Measurements from ENCODE around the gene ZFPL1. TPM values are rescaled to one million over a fixed set of nuclear protein-coding genes. Genes with fewer than 3 reads are reported as not detected.

The ZFPL1 gene
- total RNA-seq, 1 donor from 2014 or later = 37.9 TPM

DNA sequence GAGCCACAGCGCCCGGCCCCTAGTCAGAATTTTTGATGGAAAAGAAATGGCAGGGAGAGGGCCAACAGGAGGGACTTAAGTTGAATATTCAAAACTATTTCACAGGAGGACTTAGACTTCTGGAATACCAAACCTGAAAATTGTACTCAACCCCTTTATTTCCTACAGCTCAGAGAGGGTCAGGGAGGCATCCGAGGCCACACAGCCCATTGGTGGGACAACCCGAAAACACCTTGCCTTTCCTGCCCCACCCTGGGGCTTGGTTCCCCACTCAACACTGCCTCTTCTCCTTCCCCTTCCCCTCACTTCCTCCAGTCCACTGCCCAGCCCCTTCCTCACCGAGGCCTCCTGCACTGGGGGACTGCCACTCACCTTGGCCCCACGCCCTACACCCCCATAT, 27.0 kb upstream of the ZFPL1 start:
- H3K9me3 Mint-ChIP-seq (ENCODE audit: unreplicated experiment) = no peaks in the 10 kb centered on the region
- Histone ChIP-seq H3K27me3 (ENCODE audit: insufficient read depth, low read length) (peaks cover 3% of the 10 kb centered on the region), H3K9me3 (ENCODE audit: insufficient read depth, low read depth, low read length) (no peaks in the 10 kb centered on the region), H3K4me2 (ENCODE audit: low read length) (no peak overlapping the region), H3K27ac (ENCODE audit: low read depth, low read length) (no peak overlapping the region), H3K36me3 (ENCODE audit: insufficient read depth, low read length) (no peaks in the 10 kb centered on the region), H2AFZ (ENCODE audit: low read depth, low read length) (no peak overlapping the region), H3K79me2 (ENCODE audit: insufficient read depth, low read length) (no peaks in the 10 kb centered on the region), H3K9ac (ENCODE audit: low read length) (no peak overlapping the region), H3K4me1 (ENCODE audit: insufficient read depth, low read length) (no peaks in the 10 kb centered on the region), H4K20me1 (ENCODE audit: insufficient read depth, low read length) (no peaks in the 10 kb centered on the region), H3K4me3 (ENCODE audit: insufficient read depth, low read depth, low read length) (no peak overlapping the region)
- no peak overlapping the region for H3K27ac Mint-ChIP-seq (ENCODE audit: unreplicated experiment)
- DNase-seq (ENCODE audit: low read depth) (no peak), FAIRE-seq (no peak)
- peaks cover 45% of the 10 kb centered on the region for H3K27me3 Mint-ChIP-seq (ENCODE audit: low read depth, unreplicated experiment)
- peaks cover 9% of the 10 kb centered on the region for H3K4me1 Mint-ChIP-seq (ENCODE audit: low read depth, unreplicated experiment)
- H3K4me3 Mint-ChIP-seq (ENCODE audit: unreplicated experiment) = no peak overlapping the region
- TF ChIP-seq EZH2 (IDR thresholded peaks at IDR 0.05; ENCODE audit: insufficient read depth, low read length) (no peak), CTCF (IDR thresholded peaks at IDR 0.05; ENCODE audit: insufficient read depth, low read depth, low read length) (no peak)
- peaks cover 3% of the 10 kb centered on the region for H3K36me3 Mint-ChIP-seq (ENCODE audit: low read depth, unreplicated experiment)

- no peak overlapping the region for H2AFZ ChIP-seq (ENCODE audit: low read depth, low read length)
- no peak overlapping the region for H3K27ac Mint-ChIP-seq (ENCODE audit: unreplicated experiment)
- H3K27me3 Mint-ChIP-seq (ENCODE audit: low read depth, unreplicated experiment) = peaks cover 40% of the 10 kb centered on the region
- H3K4me1 ChIP-seq (ENCODE audit: insufficient read depth, low read length) = no peaks in the 10 kb centered on the region
- no peak overlapping the region for H3K4me3 ChIP-seq (ENCODE audit: insufficient read depth, low read depth, low read length)
- H3K36me3 ChIP-seq (ENCODE audit: insufficient read depth, low read length) = no peaks in the 10 kb centered on the region
- H3K4me3 Mint-ChIP-seq (ENCODE audit: unreplicated experiment) = no peak overlapping the region
- H3K9me3 ChIP-seq (ENCODE audit: insufficient read depth, low read depth, low read length) = no peaks in the 10 kb centered on the region
- TF ChIP-seq EZH2 (IDR thresholded peaks at IDR 0.05; ENCODE audit: insufficient read depth, low read length) = no peak
- TF ChIP-seq CTCF (IDR thresholded peaks at IDR 0.05; ENCODE audit: insufficient read depth, low read depth, low read length) = no peak
- H3K4me2 ChIP-seq (ENCODE audit: low read length) = no peak overlapping the region
- no peak for FAIRE-seq
- H3K9me3 Mint-ChIP-seq (ENCODE audit: unreplicated experiment) = no peaks in the 10 kb centered on the region
- no peaks in the 10 kb centered on the region for H4K20me1 ChIP-seq (ENCODE audit: insufficient read depth, low read length)
- no peak overlapping the region for H3K27ac ChIP-seq (ENCODE audit: low read depth, low read length)
- no peak for DNase-seq (ENCODE audit: low read depth)
- no peak overlapping the region for H3K9ac ChIP-seq (ENCODE audit: low read length)
- peaks cover 3% of the 10 kb centered on the region for H3K36me3 Mint-ChIP-seq (ENCODE audit: low read depth, unreplicated experiment)
- H3K27me3 ChIP-seq (ENCODE audit: insufficient read depth, low read length) = peaks cover 3% of the 10 kb centered on the region
- no peaks in the 10 kb centered on the region for H3K79me2 ChIP-seq (ENCODE audit: insufficient read depth, low read length)
- H3K4me1 Mint-ChIP-seq (ENCODE audit: low read depth, unreplicated experiment) = peaks cover 9% of the 10 kb centered on the region
Measured at GRCh38 chr11:65057526-65057925, 26.5 kb upstream of the ZFPL1 start.

DNA sequence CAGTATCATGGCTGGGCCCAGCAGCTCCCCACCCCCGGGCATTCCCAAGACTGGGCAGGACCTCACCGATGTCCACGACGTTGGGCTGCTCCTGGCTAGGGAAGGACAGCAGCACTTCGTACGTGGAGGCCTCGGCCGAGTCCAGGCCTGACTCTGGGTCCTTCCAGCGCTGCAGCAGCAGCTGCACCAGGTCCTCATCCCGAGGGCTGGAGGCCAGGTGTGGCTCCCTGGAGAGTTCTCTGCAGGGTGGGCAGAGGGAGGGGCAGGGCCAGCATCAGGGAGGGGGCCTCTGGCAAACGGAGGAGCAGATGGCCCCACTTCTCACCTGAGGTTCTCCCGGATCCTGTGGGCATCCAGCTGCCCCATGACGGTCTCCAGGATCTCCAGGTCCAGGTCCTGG, 26.0 kb upstream of the ZFPL1 start:
- Histone ChIP-seq H3K79me2 (ENCODE audit: insufficient read depth, low read length) (no peaks in the 10 kb centered on the region), H3K9ac (ENCODE audit: low read length) (no peak overlapping the region), H3K27ac (ENCODE audit: low read depth, low read length) (no peak overlapping the region), H3K27me3 (ENCODE audit: insufficient read depth, low read length) (peaks cover 3% of the 10 kb centered on the region), H3K4me3 (ENCODE audit: insufficient read depth, low read depth, low read length) (no peak overlapping the region), H3K9me3 (ENCODE audit: insufficient read depth, low read depth, low read length) (no peaks in the 10 kb centered on the region), H2AFZ (ENCODE audit: low read depth, low read length) (no peak overlapping the region), H3K36me3 (ENCODE audit: insufficient read depth, low read length) (no peaks in the 10 kb centered on the region), H4K20me1 (ENCODE audit: insufficient read depth, low read length) (no peaks in the 10 kb centered on the region), H3K4me2 (ENCODE audit: low read length) (no peak overlapping the region), H3K4me1 (ENCODE audit: insufficient read depth, low read length) (no peaks in the 10 kb centered on the region)
- H3K27ac Mint-ChIP-seq (ENCODE audit: unreplicated experiment) = no peak overlapping the region
- H3K36me3 Mint-ChIP-seq (ENCODE audit: low read depth, unreplicated experiment) = peaks cover 3% of the 10 kb centered on the region
- no peak for DNase-seq (ENCODE audit: low read depth)
- peaks cover 40% of the 10 kb centered on the region for H3K27me3 Mint-ChIP-seq (ENCODE audit: low read depth, unreplicated experiment)
- H3K9me3 Mint-ChIP-seq (ENCODE audit: unreplicated experiment) = no peaks in the 10 kb centered on the region
- no peak for FAIRE-seq
- TF ChIP-seq CTCF (IDR thresholded peaks at IDR 0.05; ENCODE audit: insufficient read depth, low read depth, low read length) (no peak), EZH2 (IDR thresholded peaks at IDR 0.05; ENCODE audit: insufficient read depth, low read length) (no peak)
- peaks cover 9% of the 10 kb centered on the region for H3K4me1 Mint-ChIP-seq (ENCODE audit: low read depth, unreplicated experiment)
- H3K4me3 Mint-ChIP-seq (ENCODE audit: unreplicated experiment) = no peak overlapping the region

Measured in astrocyte (in vitro differentiated cells and primary cell).